ENCODE results near the gene ZFYVE27. TPM values are rescaled to one million over a fixed set of nuclear protein-coding genes. Genes with fewer than 3 reads are reported as not detected.

The ZFYVE27 gene
- total and polyA plus RNA-seq, 2 donors from 2014 or later: 23.3 to 34.4 TPM

- intact Hi-C loops (cut with DNase I): no loop called here
- no peaks in the 10 kb centered on the region for H3K9me3 ChIP-seq (ENCODE audit: control insufficient read depth in 2 of 3, insufficient read depth in 1 of 3, low read length in 3 of 3)
- FAIRE-seq (no peak), DNase-seq (no peak)
- no peak overlapping the region for H3K9ac ChIP-seq (ENCODE audit: low read length in 3 of 3)
- no peak overlapping the region for H3K4me3 ChIP-seq (ENCODE audit: low read length in 3 of 3)
- H3K27ac ChIP-seq (ENCODE audit: low read depth in 2 of 2, low read length in 2 of 2): no peak overlapping the region
- H3K36me3 ChIP-seq (ENCODE audit: control insufficient read depth in 2 of 3, insufficient read depth in 3 of 3, low read length in 3 of 3): peaks cover 3 to 33% (median 12%) of the 10 kb centered on the region in 3 donors
- no peaks in the 10 kb centered on the region for H3K4me1 ChIP-seq (ENCODE audit: control insufficient read depth in 2 of 3, insufficient read depth in 2 of 3, low read depth in 1 of 3, low read length in 3 of 3)
- H3K27me3 ChIP-seq (ENCODE audit: control insufficient read depth, insufficient read depth, low read length): no peaks in the 10 kb centered on the region
- no peak for TF ChIP-seq CTCF (IDR thresholded peaks at IDR 0.05; ENCODE audit: borderline replicate concordance, extremely low read depth, insufficient read depth)
Measured at GRCh38 chr10:97759946-97760345, 23.0 kb downstream of the ZFYVE27 start.

- Histone ChIP-seq H3K36me3 (ENCODE audit: control insufficient read depth in 2 of 3, insufficient read depth in 3 of 3, low read length in 3 of 3) (peaks cover 3 to 26% (median 8%) of the 10 kb centered on the region in 3 donors), H3K27me3 (ENCODE audit: control insufficient read depth, insufficient read depth, low read length) (no peaks in the 10 kb centered on the region), H3K4me3 (ENCODE audit: low read length in 3 of 3) (no peak overlapping the region), H3K27ac (ENCODE audit: low read depth in 2 of 2, low read length in 2 of 2) (no peak overlapping the region), H3K4me1 (ENCODE audit: control insufficient read depth in 2 of 3, insufficient read depth in 2 of 3, low read depth in 1 of 3, low read length in 3 of 3) (no peaks in the 10 kb centered on the region), H3K9ac (ENCODE audit: low read length in 3 of 3) (no peak overlapping the region), H3K9me3 (ENCODE audit: control insufficient read depth in 2 of 3, insufficient read depth in 1 of 3, low read length in 3 of 3) (no peaks in the 10 kb centered on the region)
- DNase-seq: no peak
- no peak for TF ChIP-seq CTCF (IDR thresholded peaks at IDR 0.05; ENCODE audit: borderline replicate concordance, extremely low read depth, insufficient read depth)
- intact Hi-C loops (cut with DNase I): no loop called here
- FAIRE-seq: no peak
Measured at GRCh38 chr10:97760461-97761257, 23.7 kb downstream of the ZFYVE27 start.

GRCh38 chr10:97761331-97761865, 24.5 kb downstream of the ZFYVE27 start:
- no peak for TF ChIP-seq CTCF (IDR thresholded peaks at IDR 0.05; ENCODE audit: borderline replicate concordance, extremely low read depth, insufficient read depth)
- intact Hi-C loops (cut with DNase I): no loop called here
- Histone ChIP-seq H3K9ac (ENCODE audit: low read length in 3 of 3) (no peak overlapping the region), H3K27ac (ENCODE audit: low read depth in 2 of 2, low read length in 2 of 2) (no peak overlapping the region), H3K9me3 (ENCODE audit: control insufficient read depth in 2 of 3, insufficient read depth in 1 of 3, low read length in 3 of 3) (no peaks in the 10 kb centered on the region), H3K4me3 (ENCODE audit: low read length in 3 of 3) (no peak overlapping the region), H3K36me3 (ENCODE audit: control insufficient read depth in 2 of 3, insufficient read depth in 3 of 3, low read length in 3 of 3) (peaks cover 3 to 18% (median 4%) of the 10 kb centered on the region in 3 donors), H3K27me3 (ENCODE audit: control insufficient read depth, insufficient read depth, low read length) (no peaks in the 10 kb centered on the region), H3K4me1 (ENCODE audit: control insufficient read depth in 2 of 3, insufficient read depth in 2 of 3, low read depth in 1 of 3, low read length in 3 of 3) (no peaks in the 10 kb centered on the region)
- DNase-seq (no peak), FAIRE-seq (no peak)
